Right cardiac atrium (tissue), 5 donors: Measurements from ENCODE around the gene TOMT. TPM values are rescaled to one million over a fixed set of nuclear protein-coding genes. Genes with fewer than 3 reads are reported as not detected.
"Not testable (repeated sequence)": the region's sequence is repeated elsewhere in the genome, so short reads cannot be mapped to it uniquely, and the experiment has no call there.

Source experiments
- ATAC-seq, 2 donors: fragments of 200-7000 bp; cut with Tn5 transposase; one replicate each; pipeline versions ENCODE4 v1.8.0 to v1.9.1; 2020; ENCODE audit warnings: moderate library complexity in 2 of 2, mild to moderate bottlenecking in 1 of 2
- DNase-seq, 3 donors: peaks; one replicate each; pipeline ENCODE4 v3.0.0-alpha.2; 2020
- H3K27ac ChIP-seq: one replicate; pipeline ENCODE4 v1.5.1; 2013; ENCODE audit warnings: mild to moderate bottlenecking, low read length, control low read depth, moderate library complexity
- H3K27me3 ChIP-seq: one replicate; pipeline ENCODE4 v1.6.1; 2013; ENCODE audit not compliant: control insufficient read depth, insufficient read depth
- H3K4me1 ChIP-seq: one replicate; pipeline ENCODE4 v1.6.1; 2013; ENCODE audit warnings: low read length; ENCODE audit not compliant: control insufficient read depth, insufficient read depth
- H3K4me3 ChIP-seq: one replicate; pipeline ENCODE4 v1.5.1; 2013; ENCODE audit warnings: low read length, control low read depth
- H3K9me3 ChIP-seq: one replicate; pipeline ENCODE4 v1.6.1; 2013; ENCODE audit warnings: low read length; ENCODE audit not compliant: control insufficient read depth
- WGBS: extraction: QIAGEN DNeasy Blood & Tissue Kit; methylation state at CpG from one replicate; pipeline ENCODE4 v1.1.7; 2013; 5-methylcytosine and 5-hydroxymethylcytosine counted together
- intact Hi-C, 4 donors: fragments of 100-400 bp; cut with DNase I; formaldehyde crosslinking; loops; one replicate each; pipeline versions ENCODE4 v1.11.0 to v1.14.0; 2022 to 2023
- polyA plus RNA-seq: library from polyadenylated mRNA; stranded (reverse); fragments of 200-250 nt; gene quantifications from one replicate; pipeline ENCODE4 v1.2.3, GENCODE V29; 2013
- total RNA-seq, 4 donors: library from RNA; stranded (reverse); fragmentation: NEBNext Ultra II Directional; extraction: Animal tissue kit (Norgen Biotek cat#: 25700); gene quantifications; one replicate each; pipeline ENCODE4 v1.2.1, GENCODE V29; 2021
- donor health status: healthy with polysubstance abuse.
- donor health status: DM: no; HTN: yes; CAD: no.
- donor health status: DM: no; HTN: no; CAD: no.
- donor health status: DM: no; HTN: yes; CAD: no; lungs with severe emphysema.
- donor health status: DM: yes; HTN: yes; CAD: no.

TOMT gene
- total and polyA plus RNA-seq, 5 donors: not detected

- 63% methylated on average over 2 of the region's 2 CpGs for WGBS
- no peak for DNase-seq
- H3K27ac ChIP-seq: no peak overlapping the region
- intact Hi-C loops: no loop called here
- no peak overlapping the region for H3K4me3 ChIP-seq
- no peak for ATAC-seq
- no peaks in the 10 kb centered on the region for H3K4me1 ChIP-seq
- H3K27me3 ChIP-seq: no peaks in the 10 kb centered on the region
- no peaks in the 10 kb centered on the region for H3K9me3 ChIP-seq
These were observed 22.2 kb downstream of the TOMT start for GRCh38 chr11:72127923-72128322.

DNA sequence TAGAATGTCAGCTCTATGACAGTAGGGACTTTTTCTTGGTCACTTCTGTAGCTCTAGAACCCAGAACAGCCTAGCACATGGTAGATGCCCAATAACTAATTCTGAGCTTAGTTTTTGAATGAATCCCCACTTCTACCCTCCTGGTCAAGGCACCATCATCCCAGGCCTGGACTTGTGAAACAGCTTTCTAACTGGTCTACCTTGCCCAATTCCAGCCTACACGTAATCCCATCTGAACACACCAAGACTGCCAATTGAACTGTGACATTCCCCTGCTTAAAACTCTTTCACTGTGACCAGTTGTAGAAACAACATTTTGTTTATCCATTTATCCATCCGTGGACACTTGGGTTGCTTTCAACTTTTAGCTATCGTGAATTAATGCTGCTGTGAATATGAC is 23.7 kb downstream of the TOMT start:
- 78% methylated on average over 3 of the region's 3 CpGs for WGBS
- intact Hi-C loops: no loop called here
- no peaks in the 10 kb centered on the region for H3K27me3 ChIP-seq
- no peak for DNase-seq
- H3K9me3 ChIP-seq: no peaks in the 10 kb centered on the region
- no peak overlapping the region for H3K4me3 ChIP-seq
- H3K4me1 ChIP-seq: no peaks in the 10 kb centered on the region
- H3K27ac ChIP-seq: no peak overlapping the region
- ATAC-seq: no peak

DNA sequence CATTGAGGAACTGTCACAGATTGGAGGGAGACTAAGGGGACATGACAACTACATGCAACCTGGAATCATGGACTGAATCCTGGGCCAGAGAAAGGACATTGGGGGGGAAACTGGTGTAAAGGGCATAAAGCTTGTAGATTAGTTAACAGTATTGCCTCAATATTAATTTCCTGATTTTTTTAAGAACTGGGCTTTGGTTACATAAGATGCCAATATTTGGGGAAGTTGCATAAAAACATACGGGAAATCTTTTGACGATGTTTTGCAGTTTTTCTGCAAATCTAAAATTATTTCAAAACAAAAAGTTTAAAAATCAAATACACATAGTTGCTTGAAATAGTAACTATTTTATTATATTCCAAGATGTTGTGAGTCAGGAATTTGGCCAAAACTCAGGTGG is 26.9 kb downstream of the TOMT start:
- intact Hi-C loops: no loop called here
- DNase-seq (no peak), ATAC-seq (no peak)
- Histone ChIP-seq H3K27ac (no peak overlapping the region), H3K4me1 (no peaks in the 10 kb centered on the region), H3K9me3 (no peaks in the 10 kb centered on the region), H3K4me3 (no peak overlapping the region), H3K27me3 (no peaks in the 10 kb centered on the region)
- 78% methylated on average over 2 of the region's 2 CpGs for WGBS

GRCh38 chr11:72135473-72135872 is 29.7 kb downstream of the TOMT start, which contains the start of gene FOLR3:
Gene FOLR3 (plus strand): TSS chr11:72135725. CDS start chr11:72135953, 228 bp downstream.
- H3K4me1 ChIP-seq, H3K9me3 ChIP-seq, intact Hi-C loops, H3K4me3 ChIP-seq, DNase-seq, H3K27ac ChIP-seq, H3K27me3 ChIP-seq: not testable (repeated sequence)
- WGBS: 84% methylated on average over 4 of the region's 4 CpGs
- peak; percentile 32 to 51 for ATAC-seq

- Histone ChIP-seq H3K9me3 (no peaks in the 10 kb centered on the region), H3K27me3 (no peaks in the 10 kb centered on the region), H3K4me1 (no peaks in the 10 kb centered on the region), H3K27ac (no peak overlapping the region), H3K4me3 (no peak overlapping the region)
- ATAC-seq: peak in 1 of 2 donors; percentile 34
- intact Hi-C loops: no loop called here
- DNase-seq: no peak
- 85% methylated on average over 14 of the region's 14 CpGs for whole genome bisulfite sequencing
These were observed 30.4 kb downstream of the TOMT start for GRCh38 chr11:72135891-72136683.

GRCh38 chr11:72136684-72137262 is 31.0 kb downstream of the TOMT start:
- Histone ChIP-seq H3K4me3 (no peak overlapping the region), H3K4me1 (no peaks in the 10 kb centered on the region), H3K27ac (no peak overlapping the region), H3K27me3 (no peaks in the 10 kb centered on the region), H3K9me3 (no peaks in the 10 kb centered on the region)
- intact Hi-C loops: no loop called here
- no peak for ATAC-seq
- no peak for DNase-seq
- 76% methylated on average over 4 of the region's 4 CpGs for WGBS

GRCh38 chr11:72138821-72139390 is 33.2 kb downstream of the TOMT start:
- WGBS: 82% methylated on average over 12 of the region's 12 CpGs
- no peak for DNase-seq
- no peaks in the 10 kb centered on the region for H3K27me3 ChIP-seq
- no peak overlapping the region for H3K27ac ChIP-seq
- no peaks in the 10 kb centered on the region for H3K9me3 ChIP-seq
- H3K4me1 ChIP-seq: no peaks in the 10 kb centered on the region
- no peak for ATAC-seq
- no peak overlapping the region for H3K4me3 ChIP-seq
- intact Hi-C loops: no loop called here

DNA sequence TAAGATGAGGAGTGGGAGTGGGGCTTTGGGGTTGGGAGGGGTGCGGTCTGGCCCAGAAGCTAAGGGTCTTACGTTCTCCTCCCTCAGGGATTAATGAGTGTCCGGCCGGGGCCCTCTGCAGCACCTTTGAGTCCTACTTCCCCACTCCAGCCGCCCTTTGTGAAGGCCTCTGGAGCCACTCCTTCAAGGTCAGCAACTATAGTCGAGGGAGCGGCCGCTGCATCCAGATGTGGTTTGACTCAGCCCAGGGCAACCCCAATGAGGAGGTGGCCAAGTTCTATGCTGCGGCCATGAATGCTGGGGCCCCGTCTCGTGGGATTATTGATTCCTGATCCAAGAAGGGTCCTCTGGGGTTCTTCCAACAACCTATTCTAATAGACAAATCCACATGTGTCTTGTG is 33.8 kb downstream of the TOMT start:
- intact Hi-C loops: no loop called here
- WGBS: 93% methylated on average over 11 of the region's 11 CpGs
- no peaks in the 10 kb centered on the region for H3K9me3 ChIP-seq
- no peak overlapping the region for H3K4me3 ChIP-seq
- no peak for DNase-seq
- no peaks in the 10 kb centered on the region for H3K27me3 ChIP-seq
- no peak overlapping the region for H3K27ac ChIP-seq
- ATAC-seq: no peak
- H3K4me1 ChIP-seq: no peaks in the 10 kb centered on the region

GRCh38 chr11:72140661-72141060 is 34.9 kb downstream of the TOMT start:
- Histone ChIP-seq H3K27ac (no peak overlapping the region), H3K4me3 (no peak overlapping the region), H3K4me1 (no peaks in the 10 kb centered on the region), H3K9me3 (no peaks in the 10 kb centered on the region), H3K27me3 (no peaks in the 10 kb centered on the region)
- DNase-seq (no peak), ATAC-seq (no peak)
- intact Hi-C loops: loop anchor here in 1 of 4 donors (5.0 kb wide), 1 partner anchor 163 kb away; no protein-coding TSS in a partner anchor
- 87% methylated on average over 2 of the region's 2 CpGs for WGBS

GRCh38 chr11:72141066-72141465 is 35.3 kb downstream of the TOMT start:
- WGBS: 75% methylated on average over 3 of the region's 3 CpGs
- Histone ChIP-seq H3K4me1 (no peaks in the 10 kb centered on the region), H3K27ac (no peak overlapping the region), H3K27me3 (no peaks in the 10 kb centered on the region), H3K4me3 (no peak overlapping the region), H3K9me3 (no peaks in the 10 kb centered on the region)
- ATAC-seq: no peak
- no peak for DNase-seq
- intact Hi-C loops: loop anchor here in 1 of 4 donors (5.0 kb wide), 1 partner anchor 164 kb away; no protein-coding TSS in a partner anchor

DNA sequence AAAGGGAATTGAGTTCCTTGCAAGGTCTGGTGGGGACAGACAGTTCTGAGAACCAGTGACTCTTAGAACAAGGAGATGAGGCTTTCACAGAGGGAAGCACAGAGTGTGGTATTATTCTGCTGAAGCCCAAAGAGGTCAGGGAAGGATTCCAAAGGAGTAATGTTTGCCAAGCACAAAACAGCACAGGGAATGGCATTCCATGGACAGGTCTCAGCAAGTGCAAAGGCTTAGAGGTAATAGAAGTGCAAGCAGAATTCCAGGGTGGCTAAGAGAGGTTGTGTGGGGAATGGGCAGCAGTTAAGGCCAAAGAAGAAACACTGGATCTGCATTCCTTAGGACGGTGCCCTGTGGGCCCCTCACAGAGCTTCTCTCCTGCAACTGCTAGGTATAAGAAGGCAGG is 36.4 kb downstream of the TOMT start:
- not testable (repeated sequence) for H3K4me1 ChIP-seq, H3K9me3 ChIP-seq, ATAC-seq, H3K27me3 ChIP-seq, H3K4me3 ChIP-seq, H3K27ac ChIP-seq, DNase-seq
- WGBS: 33% methylated on average over 1 of the region's 1 CpG
- intact Hi-C loops: loop anchor here in 1 of 4 donors (5.0 kb wide), 1 partner anchor 165 kb away; no protein-coding TSS in a partner anchor
